Fibroblast of mammary gland (primary cell): ENCODE measurements around the gene GSG1L.

Experiments
- DNase-seq: peaks from one replicate; pipeline ENCODE4 v3.0.0-alpha.2; 2010; ENCODE audit warnings: low read depth
- H3K4me3 ChIP-seq: 2 replicates; pipeline ENCODE4 v1.5.1; 2011; ENCODE audit warnings: low read depth, mild to moderate bottlenecking, low read length, moderate library complexity; ENCODE audit not compliant: control insufficient read depth
- TF ChIP-seq, protein P1 (sequence below): conservative IDR thresholded peaks from 2 replicates; pipeline ENCODE4 v1.5.1; 2011; ENCODE audit warnings: low read depth, low read length, inconsistent platforms; ENCODE audit not compliant: control insufficient read depth, insufficient read depth

GSG1L gene

DNA sequence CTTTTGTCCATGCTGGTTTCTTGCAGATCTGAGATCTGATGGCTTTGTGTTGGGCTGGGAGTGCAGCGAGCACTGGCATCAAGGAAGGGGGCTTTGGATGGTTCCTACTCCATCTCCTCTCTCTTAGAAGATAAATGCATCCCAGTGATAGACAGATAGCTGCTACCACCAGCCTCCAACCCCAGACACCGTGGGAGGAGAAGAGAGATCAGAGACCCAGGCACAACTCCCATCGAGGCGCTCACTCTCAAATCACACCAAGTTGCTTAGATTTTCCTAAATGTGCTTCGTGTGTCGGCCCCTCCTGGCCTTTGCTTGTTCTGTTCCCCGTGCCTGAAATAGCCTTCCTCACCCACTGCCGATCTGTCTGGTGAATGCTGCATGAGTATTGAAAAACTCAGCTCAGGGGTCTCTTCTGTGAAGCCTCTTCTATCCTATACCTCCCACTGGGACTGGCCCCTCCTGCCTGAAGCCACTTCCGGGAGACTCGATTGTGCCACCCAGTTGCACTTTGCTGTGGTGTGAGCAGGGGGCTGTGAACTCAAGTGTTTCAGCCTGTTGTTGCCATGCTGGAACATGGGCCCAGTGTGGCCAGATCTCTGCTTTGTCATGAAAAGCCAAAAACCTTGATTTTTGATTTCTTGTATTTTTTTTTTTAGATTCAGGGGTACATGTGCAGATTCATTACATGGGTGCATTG, 242.7 kb downstream of the GSG1L start:
- no peak for DNase-seq
- TF ChIP-seq, protein P1, sequence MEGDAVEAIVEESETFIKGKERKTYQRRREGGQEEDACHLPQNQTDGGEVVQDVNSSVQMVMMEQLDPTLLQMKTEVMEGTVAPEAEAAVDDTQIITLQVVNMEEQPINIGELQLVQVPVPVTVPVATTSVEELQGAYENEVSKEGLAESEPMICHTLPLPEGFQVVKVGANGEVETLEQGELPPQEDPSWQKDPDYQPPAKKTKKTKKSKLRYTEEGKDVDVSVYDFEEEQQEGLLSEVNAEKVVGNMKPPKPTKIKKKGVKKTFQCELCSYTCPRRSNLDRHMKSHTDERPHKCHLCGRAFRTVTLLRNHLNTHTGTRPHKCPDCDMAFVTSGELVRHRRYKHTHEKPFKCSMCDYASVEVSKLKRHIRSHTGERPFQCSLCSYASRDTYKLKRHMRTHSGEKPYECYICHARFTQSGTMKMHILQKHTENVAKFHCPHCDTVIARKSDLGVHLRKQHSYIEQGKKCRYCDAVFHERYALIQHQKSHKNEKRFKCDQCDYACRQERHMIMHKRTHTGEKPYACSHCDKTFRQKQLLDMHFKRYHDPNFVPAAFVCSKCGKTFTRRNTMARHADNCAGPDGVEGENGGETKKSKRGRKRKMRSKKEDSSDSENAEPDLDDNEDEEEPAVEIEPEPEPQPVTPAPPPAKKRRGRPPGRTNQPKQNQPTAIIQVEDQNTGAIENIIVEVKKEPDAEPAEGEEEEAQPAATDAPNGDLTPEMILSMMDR = no peak
- H3K4me3 ChIP-seq = no peak overlapping the region

DNA sequence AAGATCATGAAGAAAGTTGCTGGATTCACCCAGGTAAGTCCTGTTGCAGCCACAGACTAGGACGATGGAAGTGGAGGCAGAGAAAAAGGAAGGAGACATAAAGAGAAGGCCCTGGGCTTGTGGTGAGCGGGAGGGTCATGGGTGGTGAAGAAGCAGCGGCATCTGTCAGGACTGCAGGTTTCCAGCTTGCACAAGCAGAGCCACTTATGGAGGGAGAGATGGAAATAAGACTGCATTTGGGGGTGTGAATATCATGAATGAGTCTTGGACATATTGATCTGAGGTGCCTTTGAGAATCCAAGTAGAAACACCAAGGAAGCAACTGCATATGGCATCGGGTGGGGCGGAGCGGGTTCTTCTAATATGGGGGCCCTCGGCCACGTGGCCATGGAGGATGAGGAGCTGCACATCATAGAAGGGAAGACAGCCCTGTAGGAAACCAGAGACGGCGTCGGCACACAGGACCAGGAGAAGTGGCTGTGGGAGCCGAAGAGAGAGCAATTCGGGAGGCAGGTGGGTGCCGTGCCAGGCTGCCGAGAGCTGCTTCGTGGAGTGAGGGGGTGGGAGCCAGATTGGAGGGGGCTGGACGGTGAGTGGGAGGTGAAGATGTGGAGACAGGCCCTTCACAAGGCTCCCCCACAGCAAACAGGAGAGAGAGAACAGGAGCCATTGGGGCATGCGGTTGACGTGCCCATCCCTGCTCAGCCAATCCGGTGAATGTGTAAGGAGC, 243.5 kb downstream of the GSG1L start:
- H3K4me3 ChIP-seq = no peak overlapping the region
- TF ChIP-seq, protein P1 = no peak
- DNase-seq = no peak

DNA sequence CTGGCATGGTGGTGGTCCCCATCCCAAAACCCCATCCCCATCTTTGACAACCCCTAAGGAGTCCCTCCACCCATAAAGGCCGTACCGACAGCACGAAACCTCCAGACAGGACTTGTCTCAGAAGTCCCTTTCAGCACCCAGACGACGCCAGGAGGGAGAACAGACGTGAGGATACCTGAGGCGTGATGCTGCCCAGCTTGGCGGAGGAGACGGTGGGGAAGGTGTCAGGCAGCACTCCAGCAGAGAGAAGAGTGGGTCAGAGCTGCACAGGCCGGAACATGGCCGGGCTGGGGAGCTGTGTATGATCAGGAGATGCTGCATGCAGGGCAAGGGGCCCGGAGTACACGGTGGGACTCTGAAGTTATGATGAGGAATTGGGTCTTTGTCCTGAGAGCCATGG, 244.2 kb downstream of the GSG1L start:
- H3K4me3 ChIP-seq = no peak overlapping the region
- TF ChIP-seq, protein P1 = no peak
- no peak for DNase-seq

DNA sequence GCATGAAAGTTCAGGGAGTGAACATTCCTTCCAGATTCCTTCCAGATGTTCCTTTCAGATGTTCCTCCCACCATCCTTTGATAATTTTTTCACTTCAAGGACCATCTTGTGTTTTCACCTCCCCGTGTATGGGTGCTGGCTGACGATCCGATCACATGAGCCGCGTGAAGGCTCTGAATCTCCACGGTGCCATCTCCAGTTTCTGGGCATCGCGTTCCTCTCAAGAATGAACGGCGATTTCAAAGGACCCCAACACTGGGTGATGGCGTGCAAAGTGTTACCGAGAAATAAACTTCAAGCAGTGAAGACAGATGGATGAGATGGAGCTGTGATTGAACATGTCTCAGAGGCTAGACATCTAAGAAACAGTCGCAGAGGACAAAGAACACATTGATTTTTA, 245.3 kb downstream of the GSG1L start:
- TF ChIP-seq, protein P1 = no peak
- no peak for DNase-seq
- H3K4me3 ChIP-seq = no peak overlapping the region

DNA sequence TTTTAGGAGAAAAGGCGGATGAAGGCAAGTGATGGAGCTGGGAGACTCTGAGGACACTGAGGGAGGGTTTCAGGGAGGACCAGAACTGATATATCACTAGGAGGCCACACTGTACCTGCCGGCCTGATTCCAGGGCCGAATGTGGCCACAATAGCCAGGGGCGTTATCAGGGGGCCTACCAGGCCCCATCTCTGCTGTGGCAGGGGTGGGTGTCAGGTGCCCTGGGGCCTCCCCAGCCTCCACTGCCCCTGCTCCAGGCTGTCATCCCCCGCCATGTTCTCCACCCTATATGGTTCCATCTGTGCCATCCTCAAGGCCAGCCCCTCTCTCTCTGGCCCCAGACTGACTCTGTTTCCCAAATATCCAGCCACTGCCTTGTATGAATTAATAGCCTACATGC, 246.5 kb downstream of the GSG1L start:
- TF ChIP-seq, protein P1 = no peak
- no peak for DNase-seq
- H3K4me3 ChIP-seq = no peak overlapping the region

DNA sequence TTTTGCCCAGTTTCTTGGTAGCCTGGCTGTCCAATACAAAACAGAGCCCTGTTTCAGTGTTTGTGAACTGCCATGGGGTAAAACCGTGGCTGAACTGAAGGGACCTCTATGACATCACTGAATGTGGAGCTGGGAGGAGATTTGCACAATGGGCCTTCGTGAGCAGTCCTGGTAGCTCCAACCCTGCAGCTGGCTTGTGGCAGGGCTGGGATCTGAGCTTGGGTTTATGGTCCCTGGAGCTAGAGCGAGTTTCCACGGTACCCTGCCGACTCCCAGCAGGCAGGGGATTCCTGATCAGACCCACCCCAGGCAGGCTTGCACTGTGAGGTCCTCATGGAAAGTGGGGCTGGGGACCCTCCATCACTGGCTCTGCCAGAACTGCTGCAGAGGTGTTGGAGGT, 247.0 kb downstream of the GSG1L start:
- no peak for DNase-seq
- TF ChIP-seq, protein P1 = no peak
- no peak overlapping the region for H3K4me3 ChIP-seq
